A549 (cell line): ENCODE measurements around the gene ZNF764. TPM values are rescaled to one million over a fixed set of nuclear protein-coding genes. Genes with fewer than 3 reads are reported as not detected.

Experiments
- ATAC-seq, 2 experiments: fragments of 200-7000 bp in 1 of 2; fragments of >200 bp in 1 of 2; cut with Nextera tagmentation in 1 of 2; cut with Tn5 transposase in 1 of 2; 3 replicates each; pipeline versions ENCODE4 v1.8.0 to v1.9.1; 2018 to 2020; ENCODE audit warnings: mild to moderate bottlenecking in 1 of 2, moderate library complexity in 1 of 2
- CTCF ChIA-PET: fragments of 300-600 bp; sonication (Branson Sonifier 250); formaldehyde crosslinking; extraction: SDS; loops from one replicate; lab custom pipeline; 2021; ENCODE audit warnings: antibody characterized with exemption, inconsistent platforms; lab: Yijun Ruan, JAX
- POLR2A ChIA-PET: fragments of 350-600 bp; formaldehyde crosslinking; extraction: SDS; loops from one replicate; lab custom pipeline; 2021; ENCODE audit warnings: antibody characterized with exemption, inconsistent platforms; lab: Yijun Ruan, JAX
- DNase-seq, 2 experiments: peaks; one replicate each; pipeline versions ENCODE4 v3.0.0 to v3.0.0-alpha.2; 2011 to 2016; ENCODE audit warnings: low read depth in 1 of 2, low spot score in 1 of 2
- FAIRE-seq: peaks from 2 replicates; lab custom pipeline; 2011; peaks lifted over from hg19 to GRCh38; lab: Jason Lieb, UNC
- H3K27ac ChIP-seq, 2 experiments: fragments of >200 bp; sonication (Bioruptor Twin); formaldehyde crosslinking; 3 replicates each; pipeline ENCODE4 v1.5.1; 2016 to 2017
- H3K4me1 ChIP-seq: fragments of >200 bp; sonication (Bioruptor Twin); formaldehyde crosslinking; 3 replicates; pipeline ENCODE4 v1.6.1; 2016
- H3K4me2 ChIP-seq: fragments of >200 bp; sonication (Bioruptor Twin); formaldehyde crosslinking; 3 replicates; pipeline ENCODE4 v1.6.1; 2016
- H3K4me3 ChIP-seq: fragments of >200 bp; sonication (Bioruptor Twin); formaldehyde crosslinking; 3 replicates; pipeline ENCODE4 v1.5.1; 2016
- H3K9me3 ChIP-seq: fragments of >200 bp; sonication (Bioruptor Twin); formaldehyde crosslinking; 3 replicates; pipeline ENCODE4 v1.6.1; 2016
- CBX8 ChIP-seq: fragments of 200-600 bp; sonication (generic); IDR thresholded peaks from 2 replicates; pipeline ENCODE4 v1.6.1; 2016
- CEBPB ChIP-seq, 2 experiments: fragments of >200 bp in 1 of 2; sonication (Bioruptor Twin) in 1 of 2; formaldehyde crosslinking in 1 of 2; IDR thresholded peaks; 2 replicates each; pipeline ENCODE4 v1.6.1; 2012 to 2016
- EHMT2 ChIP-seq: fragments of 200-600 bp; sonication (generic); IDR thresholded peaks from 2 replicates; pipeline ENCODE4 v1.6.1; 2016; ENCODE audit warnings: antibody characterized with exemption, low read depth, mild to moderate bottlenecking, moderate library complexity
- EP300 ChIP-seq, 2 experiments: fragments of >200 bp; sonication (Bioruptor Twin); formaldehyde crosslinking; IDR thresholded peaks; 2 replicates in 1 of 2; 3 replicates in 1 of 2; pipeline ENCODE4 v1.6.1; 2016 to 2017
- ESRRA ChIP-seq: fragments of 150-350 bp; IDR thresholded peaks from 2 replicates; pipeline ENCODE4 v1.6.1; 2014; ENCODE audit warnings: mild to moderate bottlenecking, low read length, borderline replicate concordance
- FOSL2 ChIP-seq, 2 experiments: fragments of 450-650 bp in 1 of 2; fragments of >200 bp in 1 of 2; sonication (Bioruptor Twin) in 1 of 2; formaldehyde crosslinking; IDR thresholded peaks; 2 replicates each; pipeline versions ENCODE4 v1.5.0 to v1.6.1; 2016 to 2020; ENCODE audit warnings: mild to moderate bottlenecking in 1 of 2, moderate library complexity in 1 of 2
- HDAC2 ChIP-seq: fragments of 200-600 bp; sonication (generic); IDR thresholded peaks from 2 replicates; pipeline ENCODE4 v1.6.1; 2016
- HOXB13 ChIP-seq: fragments of 250-450 bp; sonication (Bioruptor Pico); IDR thresholded peaks from 2 replicates; pipeline ENCODE4 v1.5.0; 2020; ENCODE audit warnings: low read depth, mild to moderate bottlenecking, moderate library complexity
- JUNB ChIP-seq: fragments of >200 bp; sonication (Bioruptor Twin); formaldehyde crosslinking; IDR thresholded peaks from 2 replicates; pipeline ENCODE4 v1.6.1; 2016
- KDM1A ChIP-seq: fragments of 200-600 bp; sonication (generic); IDR thresholded peaks from 2 replicates; pipeline ENCODE4 v1.6.1; 2016; ENCODE audit warnings: low read depth, mild to moderate bottlenecking
- MAFK ChIP-seq: fragments of 450-650 bp; IDR thresholded peaks from 2 replicates; pipeline ENCODE4 v1.6.1; 2014; ENCODE audit not compliant: partially characterized antibody
- NFE2L2 ChIP-seq: fragments of 150-350 bp; conservative IDR thresholded peaks from 2 replicates; pipeline ENCODE4 v1.6.1; 2014; ENCODE audit warnings: low read length
- POLR2A ChIP-seq: IDR thresholded peaks from 2 replicates; pipeline ENCODE4 v1.6.1; 2012; ENCODE audit warnings: mild to moderate bottlenecking, low read length
- RARB ChIP-seq: fragments of 250-450 bp; sonication (Bioruptor Pico); IDR thresholded peaks from 2 replicates; pipeline ENCODE4 v1.8.0; 2021; ENCODE audit warnings: mild to moderate bottlenecking, moderate library complexity
- RNF2 ChIP-seq: fragments of 200-600 bp; sonication (generic); IDR thresholded peaks from 2 replicates; pipeline ENCODE4 v1.6.1; 2016; ENCODE audit warnings: low read depth, mild to moderate bottlenecking, antibody characterized with exemption, moderate library complexity, borderline replicate concordance
- SMC3 ChIP-seq: fragments of >200 bp; sonication (Bioruptor Twin); formaldehyde crosslinking; IDR thresholded peaks from 3 replicates; pipeline ENCODE4 v1.6.1; 2018; ENCODE audit warnings: inconsistent platforms
- TFCP2L1 ChIP-seq: fragments of 250-450 bp; sonication (Bioruptor Pico); IDR thresholded peaks from 2 replicates; pipeline ENCODE4 v1.5.0; 2021; ENCODE audit warnings: mild to moderate bottlenecking
- TP53 ChIP-seq: fragments of 250-450 bp; sonication (Bioruptor Pico); IDR thresholded peaks from 2 replicates; pipeline ENCODE4 v1.5.0; 2021; ENCODE audit warnings: mild to moderate bottlenecking, moderate library complexity
- ZFP36 ChIP-seq: fragments of 450-650 bp; IDR thresholded peaks from 2 replicates; pipeline ENCODE4 v1.6.1; 2014; ENCODE audit warnings: borderline replicate concordance; ENCODE audit not compliant: partially characterized antibody
- ZNF302 ChIP-seq: fragments of 250-450 bp; sonication (Bioruptor Pico); IDR thresholded peaks from 2 replicates; pipeline ENCODE4 v1.9.0; 2021; ENCODE audit warnings: inconsistent platforms, mild to moderate bottlenecking, moderate library complexity
- ZSCAN20 ChIP-seq: fragments of 250-450 bp; sonication (Bioruptor Pico); IDR thresholded peaks from 2 replicates; pipeline ENCODE4 v1.8.0; 2022; ENCODE audit warnings: mild to moderate bottlenecking, moderate library complexity
- WGBS: methylation state at CpG from one replicate; pipeline ENCODE4 v1.1.6; 2017; ENCODE audit errors: missing lambda C conversion rate; 5-methylcytosine and 5-hydroxymethylcytosine counted together
- polyA plus RNA-seq, 4 experiments: library from polyadenylated mRNA; depleted of rRNA in 3 of 4; stranded (reverse); fragments of >200 nt; fragmentation: RNase III in 1 of 4; extraction: RNeasy Plus Mini Kit Qiagen cat#74134 plus additional on column Dnase treatment in 1 of 4; gene quantifications; 2 replicates in 3 of 4; 3 replicates in 1 of 4; pipeline ENCODE4 v1.2.3, GENCODE V29; 2011 to 2017
- TF ChIP-seq, protein P1 (sequence below): fragments of >200 bp; sonication (Bioruptor Twin); formaldehyde crosslinking; IDR thresholded peaks from 2 replicates; pipeline ENCODE4 v1.6.1; 2016
- TF ChIP-seq, protein P2 (sequence below): IDR thresholded peaks from 2 replicates; pipeline ENCODE4 v1.6.1; 2012
- TF ChIP-seq, protein P3 (sequence below): fragments of 250-450 bp; sonication (Bioruptor Pico); IDR thresholded peaks from 2 replicates; pipeline ENCODE4 v1.5.0; 2021; ENCODE audit warnings: mild to moderate bottlenecking, moderate library complexity, borderline replicate concordance

The ZNF764 gene
- polyA plus RNA-seq, 2 of the 4 experiments (the other 2 are of a cell fraction) = 2.9 to 4.0 TPM

DNA sequence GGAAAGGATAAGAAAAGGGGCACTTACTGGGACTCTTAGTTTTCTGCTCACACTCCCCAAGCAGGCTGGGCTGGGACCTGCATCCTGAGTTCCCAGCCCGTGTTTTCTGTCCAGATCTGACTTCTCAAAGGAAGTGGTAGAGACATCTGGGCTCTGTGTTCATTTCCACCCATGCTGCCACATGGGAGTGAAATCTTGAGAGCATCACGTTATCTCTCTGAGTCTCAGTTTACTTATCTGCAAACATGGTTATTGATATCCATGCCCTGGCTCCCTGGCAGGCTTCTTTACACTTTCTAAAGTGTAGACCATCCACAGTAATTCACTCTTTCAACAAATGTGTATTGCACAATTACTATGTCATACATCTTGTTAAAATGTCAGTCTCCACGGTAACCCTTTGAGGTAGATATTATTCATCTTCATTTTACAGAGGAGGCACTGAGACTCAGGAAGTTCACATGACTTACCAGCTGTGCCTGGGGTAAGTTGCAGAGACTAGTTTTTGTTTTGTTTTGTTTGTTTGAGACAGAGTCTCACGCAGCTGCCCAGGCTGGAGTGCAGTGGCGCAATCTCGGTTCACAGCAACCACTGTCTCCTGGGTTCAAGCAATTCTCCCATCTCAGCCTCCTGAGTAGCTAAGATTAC lies 9.9 kb upstream of the ZNF764 start (continued):
- TF ChIP-seq CEBPB (IDR thresholded peaks at IDR 0.05) (peak; percentile 89), TFCP2L1 (CRISPR knock-in tag) (no peak), EHMT2 (no peak), HOXB13 (CRISPR knock-in tag) (no peak), NFE2L2 (no peak)

DNA sequence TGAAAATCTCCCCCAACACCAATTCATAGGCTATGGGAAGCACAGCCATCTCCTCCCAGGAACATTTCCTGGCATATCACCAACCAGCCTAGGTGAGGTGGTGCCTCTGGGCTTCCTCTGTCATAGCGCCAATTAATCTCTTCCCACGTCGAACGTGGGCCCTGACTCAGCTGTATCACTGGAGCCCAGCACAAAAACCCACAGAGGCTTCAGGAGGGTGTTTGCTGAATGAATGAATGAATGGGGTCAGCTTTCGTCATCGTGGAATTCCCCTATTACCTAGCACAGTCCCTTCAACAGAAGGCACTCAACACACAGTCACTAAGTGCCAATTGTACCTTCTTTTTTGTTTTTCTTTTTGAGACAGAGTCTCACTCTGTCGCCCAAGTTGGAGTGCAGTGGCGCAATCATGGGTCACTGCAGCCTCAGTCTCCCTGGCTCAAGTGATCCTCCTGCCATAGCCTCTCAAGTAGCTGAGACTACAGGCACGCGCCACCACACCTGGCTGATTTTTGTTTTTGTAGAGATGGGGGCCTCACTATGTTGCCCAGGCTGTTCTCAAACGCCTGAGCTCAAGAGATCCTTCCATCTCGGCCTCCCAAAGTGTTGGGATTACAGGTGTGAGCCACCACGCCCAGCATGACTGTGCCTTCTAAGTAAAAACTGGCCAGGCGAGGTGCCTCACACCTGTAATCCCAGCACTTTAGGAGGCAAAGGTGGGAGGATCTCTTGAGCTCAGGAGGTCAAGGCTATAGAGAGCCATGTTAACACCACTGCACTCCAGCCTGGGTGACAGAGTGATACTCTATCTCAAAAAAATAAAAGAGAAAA lies 9.2 kb upstream of the ZNF764 start:
- no peak overlapping the region for H3K4me3 ChIP-seq
- H3K4me1 ChIP-seq = peaks cover 32% of the 10 kb centered on the region
- WGBS = 63% methylated on average over 14 of the region's 14 CpGs
- H3K27ac ChIP-seq = peak overlapping the region; percentile 57 to 80
- no peak for FAIRE-seq
- ATAC-seq = no peak
- peak overlapping the region; percentile 59 for H3K4me2 ChIP-seq
- ChIA-PET CTCF (interaction anchor here (0.6 to 2.0 kb wide), 8 partner anchors 13 to 178 kb away, joined by 3 to 9 read pairs (median 4); no protein-coding TSS in a partner anchor), POLR2A (interaction anchor here (2.7 kb wide), 1 partner anchor 9 kb away, joined by 19 read pairs; the partner anchor contains the start of gene ZNF764)
- TF ChIP-seq, protein P1, sequence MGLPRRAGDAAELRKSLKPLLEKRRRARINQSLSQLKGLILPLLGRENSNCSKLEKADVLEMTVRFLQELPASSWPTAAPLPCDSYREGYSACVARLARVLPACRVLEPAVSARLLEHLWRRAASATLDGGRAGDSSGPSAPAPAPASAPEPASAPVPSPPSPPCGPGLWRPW = no peak
- no peak for TF ChIP-seq POLR2A
- peak; percentile 44 for TF ChIP-seq MAFK
- TF ChIP-seq CBX8 = no peak
- peak in 1 of 2 experiments; percentile 32 for DNase-seq
- no peaks in the 10 kb centered on the region for H3K9me3 ChIP-seq

DNA sequence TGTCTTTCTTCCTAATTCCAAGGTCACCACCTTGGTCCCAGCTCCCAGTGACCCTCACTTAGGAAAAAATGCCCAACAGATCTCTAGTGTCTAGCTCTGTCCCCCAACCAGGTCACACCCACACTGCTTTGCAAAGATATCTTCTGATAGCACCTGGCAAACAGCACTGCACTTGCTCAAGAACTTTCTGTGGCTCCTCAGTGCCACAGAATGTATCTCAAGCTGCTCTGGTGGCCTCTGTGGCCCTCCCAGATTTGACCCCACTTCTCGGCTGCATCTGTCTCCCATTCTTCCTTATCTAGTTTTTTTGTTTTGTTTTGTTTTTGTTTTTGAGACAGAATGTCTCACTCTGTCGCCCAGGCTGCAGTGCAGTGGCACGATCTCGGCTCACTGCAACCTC lies 8.4 kb upstream of the ZNF764 start:
- 89% methylated on average over 4 of the region's 4 CpGs for WGBS
- DNase-seq (no peak), FAIRE-seq (no peak)
- no peaks in the 10 kb centered on the region for H3K9me3 ChIP-seq
- H3K4me2 ChIP-seq = no peak overlapping the region; the same call in 2 of the 3 replicates
- CTCF ChIA-PET = interaction anchor here (1.2 to 2.6 kb wide), 5 partner anchors 49 to 136 kb away, joined by 3 to 12 read pairs (median 6); partner anchors contain the start of gene DCTPP1
- H3K4me1 ChIP-seq = peaks cover 32% of the 10 kb centered on the region
- TF ChIP-seq ZFP36 (peak; percentile 9), NFE2L2 (no peak)
- TF ChIP-seq, all 56 proteins: peak for 1
- no peak overlapping the region for H3K4me3 ChIP-seq
- ATAC-seq = no peak
- peak overlapping the region in 1 of 2 experiments; percentile 80; a peak in 3 of 6 replicates for H3K27ac ChIP-seq
- POLR2A ChIA-PET = interaction anchor here (2.7 kb wide), 1 partner anchor 9 kb away, joined by 19 read pairs; the partner anchor contains the start of gene ZNF764

DNA sequence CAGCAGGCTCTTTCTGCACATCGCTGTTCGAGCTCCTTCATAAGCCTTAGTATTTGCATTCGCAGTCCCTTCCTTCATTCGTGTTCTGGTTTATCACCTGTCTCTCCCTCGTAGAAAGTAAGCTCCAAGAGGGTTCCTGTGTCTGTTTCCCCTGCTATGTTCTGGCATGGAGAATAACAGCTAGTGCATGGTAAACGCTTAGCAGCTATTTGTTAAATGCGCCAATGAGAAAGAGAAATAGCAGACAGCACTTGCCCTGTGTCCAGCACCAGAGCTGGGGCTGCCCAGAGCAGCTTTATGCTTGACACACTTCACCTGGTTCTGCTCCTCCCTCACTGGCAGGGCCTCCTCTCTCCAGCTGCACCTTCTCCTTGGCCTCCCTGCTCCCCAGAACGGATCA lies 7.8 kb upstream of the ZNF764 start:
- CTCF ChIA-PET = interaction anchor here (1.3 to 2.6 kb wide), 4 partner anchors 50 to 136 kb away, joined by 4 to 12 read pairs (median 8); partner anchors contain the start of gene DCTPP1
- ATAC-seq = no peak
- 72% methylated on average over 8 of the region's 8 CpGs for WGBS

DNA sequence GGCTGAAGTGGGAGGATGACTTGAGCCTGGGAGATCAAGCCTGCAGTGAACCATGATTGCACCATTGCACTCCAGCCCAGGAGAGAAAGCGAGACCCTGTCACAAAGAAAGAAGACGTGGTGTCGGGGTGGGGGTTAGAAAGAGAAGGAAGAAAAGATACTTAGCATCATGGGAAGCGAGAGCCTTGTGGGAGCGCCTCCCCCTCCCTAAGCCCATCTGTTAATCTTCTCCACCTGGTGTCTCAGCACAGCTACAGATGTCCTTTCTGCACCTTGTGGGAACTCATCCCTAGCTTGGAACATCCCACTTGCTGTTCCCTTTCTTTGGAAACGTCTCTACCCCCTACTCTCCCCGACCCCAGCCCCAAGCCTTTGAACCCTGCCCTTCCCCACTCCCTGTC lies 7.4 kb upstream of the ZNF764 start:
- no peak for TF ChIP-seq JUNB
- TF ChIP-seq ZSCAN20 (CRISPR knock-in tag) = no peak
- TF ChIP-seq, protein P2, sequence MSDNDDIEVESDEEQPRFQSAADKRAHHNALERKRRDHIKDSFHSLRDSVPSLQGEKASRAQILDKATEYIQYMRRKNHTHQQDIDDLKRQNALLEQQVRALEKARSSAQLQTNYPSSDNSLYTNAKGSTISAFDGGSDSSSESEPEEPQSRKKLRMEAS = no peak
- TF ChIP-seq TP53 = no peak
- TF ChIP-seq, protein P3, sequence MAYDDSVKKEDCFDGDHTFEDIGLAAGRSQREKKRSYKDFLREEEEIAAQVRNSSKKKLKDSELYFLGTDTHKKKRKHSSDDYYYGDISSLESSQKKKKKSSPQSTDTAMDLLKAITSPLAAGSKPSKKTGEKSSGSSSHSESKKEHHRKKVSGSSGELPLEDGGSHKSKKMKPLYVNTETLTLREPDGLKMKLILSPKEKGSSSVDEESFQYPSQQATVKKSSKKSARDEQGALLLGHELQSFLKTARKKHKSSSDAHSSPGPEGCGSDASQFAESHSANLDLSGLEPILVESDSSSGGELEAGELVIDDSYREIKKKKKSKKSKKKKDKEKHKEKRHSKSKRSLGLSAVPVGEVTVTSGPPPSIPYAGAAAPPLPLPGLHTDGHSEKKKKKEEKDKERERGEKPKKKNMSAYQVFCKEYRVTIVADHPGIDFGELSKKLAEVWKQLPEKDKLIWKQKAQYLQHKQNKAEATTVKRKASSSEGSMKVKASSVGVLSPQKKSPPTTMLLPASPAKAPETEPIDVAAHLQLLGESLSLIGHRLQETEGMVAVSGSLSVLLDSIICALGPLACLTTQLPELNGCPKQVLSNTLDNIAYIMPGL = no peak
- no peak for TF ChIP-seq ZNF302 (CRISPR knock-in tag)
- no peak for TF ChIP-seq CBX8
- no peak for TF ChIP-seq SMC3
- TF ChIP-seq, protein P1 = no peak
- no peak for TF ChIP-seq RNF2
- no peak for TF ChIP-seq KDM1A
- TF ChIP-seq ESRRA = no peak
- 63% methylated on average over 7 of the region's 7 CpGs for WGBS

More for the DNA sequence above, 7.8 kb upstream of the ZNF764 start:
- Histone ChIP-seq H3K9me3 (no peaks in the 10 kb centered on the region), H3K4me2 (no peak overlapping the region), H3K4me1 (peaks cover 30% of the 10 kb centered on the region), H3K4me3 (no peak overlapping the region), H3K27ac (peak overlapping the region in 1 of 2 experiments; percentile 80; a peak in 2 of 6 replicates)
- DNase-seq (no peak), FAIRE-seq (no peak)
- no peak for TF ChIP-seq EP300 (IDR thresholded peaks at IDR 0.05)
- no peak for TF ChIP-seq SMC3
- no peak for TF ChIP-seq TFCP2L1 (CRISPR knock-in tag)
- TF ChIP-seq, protein P1 = no peak
- no peak for TF ChIP-seq RARB (CRISPR knock-in tag)
- no peak for TF ChIP-seq HDAC2
- TF ChIP-seq FOSL2 (IDR thresholded peaks at IDR 0.05) = no peak
- no peak for TF ChIP-seq FOSL2 (CRISPR knock-in tag; IDR thresholded peaks at IDR 0.05)
- TF ChIP-seq ZFP36 = no peak
- POLR2A ChIA-PET = interaction anchor here (0.7 kb wide), 1 partner anchor 37 kb away, joined by 5 read pairs; no protein-coding TSS in a partner anchor

More for the DNA sequence above, 7.4 kb upstream of the ZNF764 start:
- Histone ChIP-seq H3K4me3 (no peak overlapping the region), H3K4me1 (peaks cover 26% of the 10 kb centered on the region), H3K27ac (0 out of 6 replicates have a peak overlapping the region, but pooled peaks of 1 of the 2 experiments have one; percentile 11), H3K9me3 (no peaks in the 10 kb centered on the region), H3K4me2 (no peak overlapping the region)
- CTCF ChIA-PET = interaction anchor here (1.6 to 2.6 kb wide), 2 partner anchors 63 to 135 kb away, joined by 10 to 12 read pairs; partner anchors contain the start of gene DCTPP1
- no peak for ATAC-seq
- no peak for DNase-seq
- FAIRE-seq = no peak
- POLR2A ChIA-PET = interaction anchor here (0.7 to 1.0 kb wide), 2 partner anchors 37 to 58 kb away, joined by 5 read pairs; no protein-coding TSS in a partner anchor
